Large intestine (tissue), 3 donors: ENCODE data around the gene BEND5. TPM values are rescaled to one million over a fixed set of nuclear protein-coding genes. Genes with fewer than 3 reads are reported as not detected.

Experiments
- DNase-seq, 2 donors: peaks; one replicate each; pipeline versions ENCODE4 v3.0.0 to v3.0.0-alpha.2; 2013
- H3K27ac ChIP-seq: one replicate; pipeline ENCODE4 v1.5.1; 2013; ENCODE audit warnings: low read length
- H3K27me3 ChIP-seq: 2 replicates; pipeline ENCODE4 v1.6.1; 2013; ENCODE audit warnings: low read length; ENCODE audit not compliant: control insufficient read depth, insufficient read depth
- H3K36me3 ChIP-seq: 2 replicates; pipeline ENCODE4 v1.6.1; 2013; ENCODE audit warnings: low read length; ENCODE audit not compliant: control insufficient read depth, insufficient read depth
- H3K4me1 ChIP-seq: one replicate; pipeline ENCODE4 v1.6.1; 2013; ENCODE audit warnings: low read length; ENCODE audit not compliant: control insufficient read depth, insufficient read depth
- H3K4me3 ChIP-seq: one replicate; pipeline ENCODE4 v1.5.1; 2013; ENCODE audit warnings: low read length
- H3K9me3 ChIP-seq: one replicate; pipeline ENCODE4 v1.6.1; 2013; ENCODE audit warnings: mild to moderate bottlenecking, low read depth, low read length, moderate library complexity; ENCODE audit not compliant: control insufficient read depth
- WGBS: methylation state at CpG from one replicate; pipeline ENCODE4 v1.1.5; 2013; ENCODE audit warnings: low lambda C conversion rate; ENCODE audit not compliant: insufficient coverage; 5-methylcytosine and 5-hydroxymethylcytosine counted together
- polyA plus RNA-seq: library from polyadenylated mRNA; unstranded; fragments of 120-200 nt; gene quantifications from one replicate; pipeline ENCODE4 v1.2.1, GENCODE V29; 2013

Gene BEND5
- polyA plus RNA-seq, 1 donor = 7.7 TPM

GRCh38 chr1:48793863-48794262 lies 17.2 kb upstream of the BEND5 start:
- WGBS = no CpG with 5 or more reads among the region's 1 CpG
- no peak overlapping the region for H3K4me3 ChIP-seq
- no peaks in the 10 kb centered on the region for H3K9me3 ChIP-seq
- H3K27ac ChIP-seq = no peak overlapping the region
- no peak for DNase-seq
- H3K36me3 ChIP-seq = no peaks in the 10 kb centered on the region
- H3K4me1 ChIP-seq = no peaks in the 10 kb centered on the region
- H3K27me3 ChIP-seq = no peaks in the 10 kb centered on the region

- no peak overlapping the region for H3K4me3 ChIP-seq
- no peaks in the 10 kb centered on the region for H3K36me3 ChIP-seq
- DNase-seq = no peak
- H3K27ac ChIP-seq = no peak overlapping the region
- no peaks in the 10 kb centered on the region for H3K27me3 ChIP-seq
- H3K4me1 ChIP-seq = no peaks in the 10 kb centered on the region
- 75% methylated on average over 1 of the region's 1 CpG for WGBS
- no peaks in the 10 kb centered on the region for H3K9me3 ChIP-seq
Observed at GRCh38 chr1:48792961-48793360, 16.3 kb upstream of the BEND5 start.

- no peaks in the 10 kb centered on the region for H3K27me3 ChIP-seq
- no peaks in the 10 kb centered on the region for H3K9me3 ChIP-seq
- no peaks in the 10 kb centered on the region for H3K36me3 ChIP-seq
- no peak for DNase-seq
- no peak overlapping the region for H3K27ac ChIP-seq
- no peak overlapping the region for H3K4me3 ChIP-seq
- H3K4me1 ChIP-seq = no peaks in the 10 kb centered on the region
Observed at GRCh38 chr1:48790397-48790796, 13.7 kb upstream of the BEND5 start.

- H3K36me3 ChIP-seq = no peaks in the 10 kb centered on the region
- H3K4me1 ChIP-seq = no peaks in the 10 kb centered on the region
- no peaks in the 10 kb centered on the region for H3K27me3 ChIP-seq
- H3K4me3 ChIP-seq = no peak overlapping the region
- H3K9me3 ChIP-seq = no peaks in the 10 kb centered on the region
- 83% methylated on average over 2 of the region's 4 CpGs for WGBS
- DNase-seq = no peak
- no peak overlapping the region for H3K27ac ChIP-seq
Observed at GRCh38 chr1:48789903-48790302, 13.2 kb upstream of the BEND5 start.

- no peaks in the 10 kb centered on the region for H3K4me1 ChIP-seq
- no peaks in the 10 kb centered on the region for H3K27me3 ChIP-seq
- H3K36me3 ChIP-seq = no peaks in the 10 kb centered on the region
- no peak for DNase-seq
- 83% methylated on average over 1 of the region's 1 CpG for WGBS
- H3K9me3 ChIP-seq = no peaks in the 10 kb centered on the region
- no peak overlapping the region for H3K4me3 ChIP-seq
- H3K27ac ChIP-seq = no peak overlapping the region
Observed at GRCh38 chr1:48785869-48786268, 9.2 kb upstream of the BEND5 start.

GRCh38 chr1:48784301-48784700 lies 7.6 kb upstream of the BEND5 start:
- Histone ChIP-seq H3K9me3 (no peaks in the 10 kb centered on the region), H3K27ac (no peak overlapping the region), H3K4me1 (no peaks in the 10 kb centered on the region), H3K4me3 (no peak overlapping the region), H3K36me3 (no peaks in the 10 kb centered on the region), H3K27me3 (no peaks in the 10 kb centered on the region)
- DNase-seq = no peak
- no CpG with 5 or more reads among the region's 2 CpGs for WGBS

- H3K27ac ChIP-seq = no peak overlapping the region
Observed at GRCh38 chr1:48777219-48777895, 666 bp upstream of the BEND5 start.

GRCh38 chr1:48775831-48776392 lies 779 bp downstream of the BEND5 start:
- WGBS = 0% methylated on average over 4 of the region's 7 CpGs
- H3K4me3 ChIP-seq = peak overlapping the region; percentile 61
- no peaks in the 10 kb centered on the region for H3K36me3 ChIP-seq
- peak overlapping the region; percentile 14 for H3K27ac ChIP-seq
- H3K4me1 ChIP-seq = peaks cover 15% of the 10 kb centered on the region
- H3K27me3 ChIP-seq = no peaks in the 10 kb centered on the region
- no peaks in the 10 kb centered on the region for H3K9me3 ChIP-seq
- DNase-seq = peak in 1 of 2 donors; percentile 37

More at GRCh38 chr1:48777219-48777895, 666 bp upstream of the BEND5 start:
- Histone ChIP-seq H3K27me3 (no peaks in the 10 kb centered on the region), H3K4me1 (peaks cover 15% of the 10 kb centered on the region), H3K36me3 (no peaks in the 10 kb centered on the region), H3K9me3 (no peaks in the 10 kb centered on the region), H3K4me3 (peak overlapping the region; percentile 61)
- whole genome bisulfite sequencing = 0% methylated on average over 1 of the region's 17 CpGs
- DNase-seq = peak in 1 of 2 donors; percentile 34

GRCh38 chr1:48773133-48773532 lies 3.6 kb downstream of the BEND5 start:
- H3K9me3 ChIP-seq = no peaks in the 10 kb centered on the region
- no peaks in the 10 kb centered on the region for H3K27me3 ChIP-seq
- WGBS = no CpG with 5 or more reads among the region's 1 CpG
- H3K4me1 ChIP-seq = peaks cover 15% of the 10 kb centered on the region
- no peak overlapping the region for H3K27ac ChIP-seq
- no peak for DNase-seq
- no peak overlapping the region for H3K4me3 ChIP-seq
- H3K36me3 ChIP-seq = peaks cover 2% of the 10 kb centered on the region

GRCh38 chr1:48772211-48772610 lies 4.5 kb downstream of the BEND5 start:
- Histone ChIP-seq H3K27me3 (no peaks in the 10 kb centered on the region), H3K4me1 (peaks cover 11% of the 10 kb centered on the region), H3K4me3 (no peak overlapping the region), H3K9me3 (no peaks in the 10 kb centered on the region), H3K27ac (peak overlapping the region; percentile 21), H3K36me3 (peaks cover 4% of the 10 kb centered on the region)
- DNase-seq = peak; percentile 73 to 92
- 60% methylated on average over 1 of the region's 2 CpGs for WGBS

GRCh38 chr1:48771561-48771960 lies 5.1 kb downstream of the BEND5 start:
- H3K9me3 ChIP-seq = no peaks in the 10 kb centered on the region
- peaks cover 11% of the 10 kb centered on the region for H3K4me1 ChIP-seq
- no peak for DNase-seq
- H3K27ac ChIP-seq = no peak overlapping the region
- WGBS = no CpG with 5 or more reads among the region's 2 CpGs
- no peak overlapping the region for H3K4me3 ChIP-seq
- no peaks in the 10 kb centered on the region for H3K27me3 ChIP-seq
- peaks cover 9% of the 10 kb centered on the region for H3K36me3 ChIP-seq
